ENCODE data around the gene HOXD4. TPM values are rescaled to one million over a fixed set of nuclear protein-coding genes. Genes with fewer than 3 reads are reported as not detected.

Gene HOXD4
- polyA plus RNA-seq, 3 donors: 53.4 to 68.0 (median 67.5) TPM

DNA sequence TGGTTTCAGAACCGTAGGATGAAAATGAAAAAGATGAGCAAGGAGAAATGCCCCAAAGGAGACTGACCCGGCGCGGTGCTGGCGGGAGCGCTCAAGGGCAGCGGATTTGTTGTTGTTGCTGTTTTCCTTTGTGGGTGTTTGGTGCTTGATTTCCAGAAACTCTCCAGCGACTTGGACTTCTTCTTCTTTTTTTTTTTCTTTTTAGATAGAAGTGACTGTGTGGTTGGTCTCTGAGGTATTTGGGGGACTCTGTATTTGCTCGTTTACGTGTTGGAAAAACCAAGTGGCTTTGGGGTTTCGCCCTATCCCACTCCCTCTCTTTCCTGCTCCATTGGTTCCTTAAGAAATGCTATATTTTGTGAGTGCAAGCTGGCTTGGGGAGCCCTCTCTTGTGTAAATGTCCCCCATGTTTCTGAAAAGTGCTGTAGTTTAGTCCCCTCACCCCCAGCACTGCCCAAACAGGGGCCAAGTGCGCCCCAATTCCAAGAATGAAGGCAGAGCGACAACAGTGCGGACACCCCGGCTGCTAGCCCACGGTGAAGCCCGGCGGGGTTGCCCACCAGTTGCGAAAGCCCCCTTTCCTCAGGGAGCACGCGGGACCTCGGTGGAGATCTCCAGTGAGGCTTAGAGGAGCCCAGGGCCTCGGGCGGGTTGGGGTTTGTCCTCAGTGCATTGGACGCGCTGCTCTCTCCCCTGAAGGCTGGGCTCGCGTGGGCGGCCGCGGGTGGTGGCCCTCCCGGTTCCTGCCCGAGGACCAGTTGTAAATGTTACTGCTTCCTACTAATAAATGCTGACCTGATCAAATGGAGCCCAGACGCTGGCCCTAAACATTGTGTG is 27.0 kb upstream of the HOXD4 start:
- DNase-seq: no peak

DNA sequence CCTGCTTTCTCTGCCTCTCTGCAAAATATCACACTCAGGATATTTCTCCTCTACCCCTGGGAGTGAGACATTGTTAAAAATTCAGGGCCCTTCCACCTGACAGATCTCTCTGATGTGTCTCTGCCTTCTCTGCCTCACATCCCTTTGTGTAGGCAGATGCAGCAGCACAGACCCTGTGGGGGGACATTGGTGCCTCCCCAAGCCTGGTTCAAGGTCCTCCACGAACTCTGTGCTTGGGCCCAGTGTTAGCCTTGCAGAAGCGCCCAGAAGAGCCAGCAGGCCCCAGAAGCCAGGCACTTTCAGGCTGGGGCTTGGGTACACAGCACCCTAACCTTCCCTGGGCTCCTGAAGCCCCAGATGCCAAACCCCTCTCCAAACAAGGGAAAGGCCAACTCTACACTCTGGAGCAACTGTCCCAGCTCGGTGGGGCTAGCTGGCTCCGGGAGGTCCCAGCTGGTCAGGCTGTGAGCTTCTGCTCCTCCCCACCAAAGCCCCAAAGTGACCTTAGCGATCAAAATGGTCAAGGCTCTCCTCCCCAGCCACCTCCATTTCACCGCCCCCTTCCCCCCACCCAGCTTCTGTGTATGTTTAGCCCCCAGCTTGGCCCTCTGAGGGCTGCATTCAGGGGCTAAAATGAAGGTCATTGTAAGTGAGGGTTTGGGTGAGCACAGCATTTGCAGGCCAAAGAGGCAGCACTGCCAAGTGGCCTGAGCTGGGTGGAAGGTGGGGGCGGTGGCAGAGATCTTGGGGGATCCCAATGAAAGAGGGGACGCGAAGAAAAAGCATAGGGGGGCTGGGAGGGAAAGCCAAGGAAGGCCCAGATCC is 26.2 kb upstream of the HOXD4 start:
- DNase-seq: no peak

DNA sequence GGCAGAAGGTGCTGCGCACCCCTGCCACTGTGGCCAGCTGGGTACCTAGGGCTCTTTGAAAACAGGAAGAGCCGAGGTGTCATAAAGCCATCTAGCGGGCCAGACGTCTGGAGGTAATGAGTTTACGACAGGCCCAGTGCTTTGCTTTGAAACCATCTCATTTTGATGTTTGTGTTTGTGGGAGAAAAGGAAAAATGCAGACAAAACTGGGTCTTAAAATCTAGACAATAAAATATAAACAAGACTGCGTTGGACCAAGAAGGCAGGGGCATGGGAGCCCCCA is 25.6 kb upstream of the HOXD4 start:
- no peak for DNase-seq

DNA sequence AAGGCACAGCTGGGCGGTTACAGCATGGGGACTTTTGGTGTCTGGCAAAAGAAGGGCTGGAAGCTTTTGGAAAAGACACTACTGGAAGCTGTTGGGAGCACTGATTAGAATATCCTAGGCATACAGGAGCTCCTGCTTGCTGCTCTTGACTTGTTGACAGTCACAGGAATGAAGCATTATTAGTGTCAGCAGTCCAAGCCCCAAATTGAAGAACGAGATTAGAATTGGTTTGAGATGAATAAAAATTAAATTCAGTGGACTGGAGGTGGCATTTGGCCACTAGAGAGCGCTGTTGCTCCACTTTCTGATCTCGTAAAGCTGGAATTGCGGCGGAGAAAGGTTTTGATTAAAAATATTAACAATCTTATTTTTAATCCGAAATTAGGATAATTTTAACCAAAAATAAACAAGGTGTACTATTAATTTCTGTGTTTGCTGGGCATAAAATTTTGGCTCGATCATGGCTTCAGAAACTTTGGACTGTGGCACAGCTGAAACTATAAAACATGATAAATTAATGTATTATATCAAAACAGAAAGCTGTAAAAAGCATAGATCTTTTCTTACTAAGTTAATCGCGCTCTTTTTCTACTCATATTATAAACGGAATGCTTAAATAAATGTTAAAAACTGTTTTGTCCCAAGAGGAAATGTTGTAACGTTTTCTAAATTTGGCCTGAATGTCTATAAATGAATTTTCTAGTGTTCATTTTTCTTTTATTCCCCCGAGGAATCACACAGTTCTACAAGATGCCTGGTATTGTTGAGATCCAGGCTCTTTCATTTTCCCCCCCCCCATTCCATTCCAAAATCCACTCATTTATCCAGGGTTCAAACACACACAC is 24.2 kb upstream of the HOXD4 start:
- peak; percentile 86 for DNase-seq

DNA sequence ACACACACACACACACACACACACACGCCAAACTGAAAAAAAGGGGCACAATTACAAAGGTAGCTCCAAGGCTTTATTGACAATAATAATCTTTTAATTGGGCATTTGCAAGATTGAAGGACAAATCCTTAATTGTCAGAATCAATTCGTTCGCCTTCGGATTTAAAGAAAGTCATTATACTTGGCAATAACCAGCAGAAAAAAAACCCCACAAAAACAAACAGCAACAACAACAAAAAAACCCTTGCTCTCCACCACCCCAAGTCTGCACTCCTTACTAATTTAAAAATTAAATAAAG is 23.6 kb upstream of the HOXD4 start:
- no peak for DNase-seq

DNA sequence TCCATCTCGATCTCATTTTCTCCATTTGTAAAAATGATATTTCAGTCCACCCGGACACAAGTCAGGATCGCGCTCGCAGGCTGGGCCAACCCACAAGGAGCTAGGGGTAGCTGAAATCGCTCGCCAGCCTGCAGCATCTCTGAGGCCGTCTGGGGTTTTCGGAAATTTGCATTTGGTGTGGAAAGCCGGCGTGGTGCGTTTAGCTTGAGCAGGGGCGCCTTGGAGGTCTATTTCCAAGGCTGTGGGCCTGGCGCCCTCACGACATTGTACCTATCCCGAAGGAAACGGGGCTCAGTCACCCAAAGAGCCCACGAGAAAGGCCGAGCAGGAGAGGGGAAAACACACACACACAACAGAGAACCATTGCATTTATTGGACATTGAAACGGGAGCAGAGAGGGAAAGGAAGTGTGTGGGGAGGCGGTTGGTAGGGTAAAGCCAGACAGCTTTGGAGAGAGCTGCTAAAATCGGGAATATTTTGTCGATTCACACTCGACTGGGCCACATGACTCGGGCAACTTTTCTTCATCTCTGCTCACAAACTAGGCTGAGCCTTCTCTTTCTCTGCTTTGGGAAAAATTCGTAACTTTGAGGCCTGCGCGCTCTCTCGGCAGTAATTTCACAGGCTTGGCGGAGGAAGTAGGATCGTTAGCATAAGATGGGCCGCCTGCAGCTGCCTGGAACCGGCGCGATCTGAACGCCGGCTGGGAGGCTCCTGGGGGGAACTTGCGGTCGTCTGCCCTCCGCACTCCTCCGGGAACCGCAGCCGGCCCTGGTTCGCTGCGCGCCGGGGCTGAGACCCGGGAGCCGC is 23.0 kb upstream of the HOXD4 start:
- DNase-seq: no peak

DNA sequence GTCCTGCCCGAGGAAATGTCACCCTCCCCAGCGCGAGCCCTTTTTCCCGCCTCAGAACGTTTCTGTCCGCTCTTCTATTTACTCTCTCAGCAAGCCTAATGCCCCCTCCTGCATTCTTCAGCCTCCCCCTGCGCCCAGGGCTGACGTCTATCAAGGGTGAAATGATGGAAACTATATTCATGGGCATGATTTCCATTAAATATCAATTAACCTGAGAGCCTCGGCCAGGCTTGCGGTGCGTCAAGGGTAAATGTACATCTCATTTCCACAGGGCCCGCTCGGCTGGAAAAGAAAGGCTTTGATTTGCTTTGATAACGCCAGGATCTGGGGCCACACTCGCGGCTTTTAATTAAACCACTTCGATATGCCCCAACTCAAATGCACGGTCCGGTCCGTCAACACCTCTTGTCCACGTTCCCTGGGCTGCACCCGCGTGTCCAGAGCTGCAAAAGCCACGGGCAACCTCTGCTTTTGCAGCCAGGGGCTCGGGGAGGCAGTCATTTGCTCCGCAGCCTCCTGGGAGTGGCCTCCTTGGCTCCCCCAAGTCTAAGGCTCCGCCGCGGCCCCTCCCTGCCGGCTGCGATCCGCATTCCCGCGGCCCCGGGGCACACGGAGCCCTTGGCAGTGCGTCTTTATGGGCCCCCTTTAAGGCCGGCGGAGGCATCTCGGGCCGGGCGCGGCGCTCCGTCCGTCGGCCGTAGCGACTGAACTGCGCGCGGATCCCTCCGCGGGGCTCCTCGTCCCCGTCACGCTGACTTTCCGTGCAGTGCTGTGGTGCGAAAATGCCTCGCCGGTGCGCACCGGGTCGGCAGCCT is 22.2 kb upstream of the HOXD4 start, which contains the start of gene HOXD8:
TSS of gene HOXD8 (plus strand) at position 724 of the 815 bp plus-strand sequence. CDS start 662 bp downstream, outside the sequence.
- peak; percentile 89 for DNase-seq

DNA sequence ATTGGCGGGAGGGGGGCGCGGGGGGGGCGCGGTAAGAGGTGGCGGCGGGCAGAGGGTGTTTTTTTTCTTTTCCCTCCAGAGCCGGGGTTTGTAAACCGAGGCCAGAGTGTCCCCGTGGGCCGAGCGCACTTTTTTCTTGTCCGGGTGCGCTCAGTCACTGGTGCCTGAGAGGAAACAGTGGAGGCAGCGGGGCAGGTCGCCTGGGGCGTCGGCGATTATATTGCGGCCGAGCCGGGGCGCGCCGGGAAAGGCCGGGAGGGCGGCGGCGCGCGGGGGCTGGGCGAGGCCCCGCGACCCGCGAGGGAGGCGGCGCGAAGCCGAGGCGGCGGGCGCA is 21.6 kb upstream of the HOXD4 start:
- DNase-seq: no peak

DNA sequence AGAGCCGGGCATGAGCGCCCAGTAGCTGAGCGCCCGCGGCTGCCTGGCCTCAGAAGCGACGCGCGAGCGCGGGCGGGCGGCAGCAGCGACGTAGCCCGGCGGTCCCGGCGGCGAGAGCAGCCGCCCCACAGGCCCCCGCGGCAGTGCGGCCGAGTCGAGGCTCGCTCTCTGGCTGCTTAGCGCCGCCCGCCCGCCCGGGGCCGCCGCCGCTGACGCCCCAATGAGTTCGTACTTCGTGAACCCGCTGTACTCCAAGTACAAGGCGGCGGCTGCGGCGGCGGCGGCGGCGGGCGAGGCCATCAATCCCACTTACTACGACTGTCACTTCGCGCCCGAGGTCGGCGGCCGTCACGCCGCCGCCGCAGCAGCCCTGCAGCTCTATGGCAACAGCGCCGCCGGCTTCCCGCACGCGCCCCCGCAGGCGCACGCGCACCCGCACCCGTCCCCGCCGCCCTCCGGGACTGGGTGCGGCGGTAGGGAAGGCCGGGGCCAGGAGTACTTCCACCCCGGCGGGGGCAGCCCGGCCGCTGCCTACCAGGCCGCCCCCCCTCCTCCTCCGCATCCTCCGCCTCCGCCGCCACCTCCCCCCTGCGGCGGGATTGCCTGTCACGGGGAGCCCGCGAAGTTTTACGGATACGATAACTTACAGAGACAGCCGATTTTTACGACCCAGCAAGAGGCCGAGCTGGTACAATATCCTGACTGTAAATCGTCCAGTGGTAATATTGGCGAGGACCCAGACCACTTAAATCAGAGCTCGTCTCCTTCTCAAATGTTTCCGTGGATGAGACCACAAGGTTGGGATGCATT is 21.0 kb upstream of the HOXD4 start:
- peak; percentile 94 for DNase-seq

DNA sequence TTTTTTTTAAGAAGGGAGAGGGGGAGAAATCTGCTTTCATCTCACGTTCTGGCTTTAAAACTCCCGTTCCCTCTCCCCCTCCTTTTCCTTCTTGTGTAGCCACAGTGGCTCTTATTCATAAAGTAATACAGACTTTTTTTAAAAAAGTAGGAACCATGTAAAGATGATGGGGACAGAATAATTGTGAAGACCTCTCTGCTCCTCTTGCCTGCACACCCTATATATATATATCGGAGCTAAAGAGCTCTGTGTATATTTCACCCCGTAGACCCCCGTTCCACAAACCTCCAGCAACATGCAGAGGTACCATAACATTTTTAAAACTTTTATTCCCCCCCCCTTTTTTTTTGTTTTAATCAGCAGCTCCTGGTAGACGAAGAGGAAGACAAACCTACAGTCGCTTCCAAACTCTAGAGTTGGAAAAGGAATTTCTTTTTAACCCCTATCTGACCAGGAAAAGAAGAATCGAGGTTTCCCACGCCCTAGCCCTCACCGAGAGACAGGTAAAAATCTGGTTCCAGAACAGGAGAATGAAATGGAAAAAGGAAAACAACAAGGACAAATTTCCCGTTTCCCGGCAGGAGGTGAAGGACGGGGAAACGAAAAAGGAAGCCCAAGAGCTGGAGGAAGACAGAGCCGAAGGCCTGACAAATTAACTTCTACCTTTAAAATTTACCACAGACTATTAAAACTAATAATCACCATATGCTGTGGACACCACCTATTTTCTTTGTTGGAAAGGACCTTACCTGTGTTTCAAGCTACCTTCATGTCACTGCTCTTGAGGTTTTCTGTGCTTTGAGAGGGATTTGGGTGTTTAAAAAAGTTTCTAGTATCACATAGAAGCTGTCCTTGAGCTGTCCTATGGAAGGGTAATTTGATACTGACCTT is 20.1 kb upstream of the HOXD4 start:
- DNase-seq: no peak

DNA sequence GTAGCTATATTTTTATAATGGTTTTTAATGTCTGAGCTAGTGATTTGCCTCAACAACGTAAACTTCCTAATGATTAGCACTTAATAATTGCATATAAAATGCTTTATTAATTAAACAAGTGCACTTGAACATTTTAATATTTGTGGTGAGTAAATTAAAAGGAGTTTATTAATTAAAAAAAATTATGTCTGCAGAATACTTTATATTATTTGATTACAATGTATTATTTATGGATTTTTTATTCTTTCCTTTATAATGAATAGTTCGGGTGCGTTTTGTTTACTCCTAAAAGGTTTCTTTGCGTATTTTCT is 19.5 kb upstream of the HOXD4 start:
- no peak for DNase-seq

DNA sequence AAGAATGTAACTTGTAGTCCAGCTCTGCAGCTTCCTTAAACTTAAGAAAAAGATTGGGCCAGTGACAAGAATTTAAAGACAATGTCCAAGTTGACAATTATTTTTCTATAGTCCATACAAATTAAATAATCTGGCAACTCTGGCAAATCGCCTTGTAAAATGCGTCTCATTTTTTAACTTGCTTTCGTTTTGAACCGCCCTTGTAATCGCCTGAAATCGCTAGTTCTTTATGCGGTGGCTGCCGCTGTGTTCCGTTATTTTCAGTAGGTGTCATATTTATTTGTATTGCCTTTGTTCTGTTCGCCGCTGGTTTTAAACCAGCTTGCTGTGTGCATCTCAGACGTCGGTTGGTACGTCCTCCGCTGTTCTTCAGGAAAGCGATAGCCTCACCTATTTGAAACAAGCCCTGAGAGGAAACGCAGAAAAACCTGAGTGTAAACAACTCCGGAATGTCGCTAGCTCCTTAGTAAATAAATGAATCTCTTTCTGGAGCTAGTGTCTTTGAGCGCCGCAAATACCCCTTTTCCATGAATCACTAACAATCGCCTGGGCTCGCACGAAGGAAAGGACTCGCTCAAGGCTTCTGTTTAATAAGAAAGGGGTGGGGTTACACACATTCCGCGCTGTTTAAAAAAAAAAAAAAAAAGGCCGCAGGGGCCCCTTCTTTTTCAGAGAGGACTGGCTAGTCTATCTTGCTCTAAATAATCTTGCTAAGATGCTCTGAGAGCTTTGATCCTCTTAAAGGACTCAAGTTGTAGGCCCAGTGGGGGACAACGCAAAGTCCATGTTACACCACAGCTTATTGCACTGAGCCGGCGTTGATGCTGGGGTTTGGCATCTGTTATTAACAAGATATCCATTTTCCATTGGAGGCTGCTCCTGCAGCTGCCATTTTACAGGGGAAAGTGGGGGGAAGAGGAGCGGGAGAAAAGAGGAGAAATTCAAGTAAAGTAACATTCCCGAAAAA is 18.9 kb upstream of the HOXD4 start:
- no peak for DNase-seq

DNA sequence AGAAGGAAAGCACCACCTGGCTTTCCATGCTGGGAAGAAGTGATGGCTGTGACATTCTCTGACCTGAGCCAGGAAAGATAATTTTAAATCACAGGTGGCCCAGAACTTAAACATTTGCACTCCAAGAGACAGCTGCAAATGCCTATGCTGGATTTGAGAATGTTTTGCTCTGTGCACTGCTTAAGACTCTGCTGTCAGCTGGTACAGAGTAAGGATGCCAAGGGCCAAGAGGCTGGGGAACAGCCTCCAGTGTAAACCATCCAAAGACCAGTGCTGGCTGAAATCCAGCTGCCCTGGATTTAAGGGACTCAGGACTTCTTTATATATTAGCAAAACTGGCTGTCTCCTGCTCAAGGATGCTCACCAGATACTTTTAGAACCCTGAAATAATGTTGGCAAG is 18.0 kb upstream of the HOXD4 start:
- DNase-seq: no peak

DNA sequence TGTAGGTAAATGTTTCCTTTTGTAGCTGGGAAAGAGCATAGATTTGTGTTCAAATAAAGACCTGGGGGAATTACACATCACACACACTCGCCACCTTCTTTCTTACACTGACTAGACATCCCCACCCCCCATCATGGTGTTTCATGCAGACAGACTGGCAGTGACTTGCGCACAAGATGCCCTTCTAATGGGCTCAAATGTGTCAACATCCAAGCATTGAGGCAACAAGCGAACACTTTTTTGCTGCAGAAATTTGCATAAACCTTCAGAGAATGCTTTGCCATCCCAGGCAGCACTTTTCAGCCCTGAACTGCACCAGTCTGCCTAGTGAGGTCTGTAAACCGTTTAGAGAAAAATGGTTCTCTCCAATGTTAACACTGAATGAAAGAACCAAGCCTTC is 17.3 kb upstream of the HOXD4 start:
- DNase-seq: no peak

DNA sequence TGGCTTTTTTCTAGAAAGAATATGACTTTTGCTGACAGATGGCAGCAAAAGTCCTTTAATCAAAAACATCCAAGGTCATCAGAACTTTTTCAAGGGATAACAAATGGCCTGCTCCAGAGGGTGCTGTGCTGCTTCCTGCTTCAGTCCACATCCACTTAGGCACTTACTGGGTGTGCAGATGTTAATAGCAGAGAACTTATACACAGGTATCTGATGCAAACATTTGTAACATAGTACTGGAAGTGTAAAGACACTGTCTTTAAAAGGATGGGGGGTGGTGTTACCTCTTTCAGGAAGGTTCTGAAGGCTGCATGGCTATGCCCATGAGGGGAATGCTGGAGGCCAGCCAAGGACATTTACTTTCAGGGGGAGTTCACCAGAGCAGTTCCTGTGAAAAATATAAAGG is 16.3 kb upstream of the HOXD4 start:
- peak; percentile 82 for DNase-seq

DNA sequence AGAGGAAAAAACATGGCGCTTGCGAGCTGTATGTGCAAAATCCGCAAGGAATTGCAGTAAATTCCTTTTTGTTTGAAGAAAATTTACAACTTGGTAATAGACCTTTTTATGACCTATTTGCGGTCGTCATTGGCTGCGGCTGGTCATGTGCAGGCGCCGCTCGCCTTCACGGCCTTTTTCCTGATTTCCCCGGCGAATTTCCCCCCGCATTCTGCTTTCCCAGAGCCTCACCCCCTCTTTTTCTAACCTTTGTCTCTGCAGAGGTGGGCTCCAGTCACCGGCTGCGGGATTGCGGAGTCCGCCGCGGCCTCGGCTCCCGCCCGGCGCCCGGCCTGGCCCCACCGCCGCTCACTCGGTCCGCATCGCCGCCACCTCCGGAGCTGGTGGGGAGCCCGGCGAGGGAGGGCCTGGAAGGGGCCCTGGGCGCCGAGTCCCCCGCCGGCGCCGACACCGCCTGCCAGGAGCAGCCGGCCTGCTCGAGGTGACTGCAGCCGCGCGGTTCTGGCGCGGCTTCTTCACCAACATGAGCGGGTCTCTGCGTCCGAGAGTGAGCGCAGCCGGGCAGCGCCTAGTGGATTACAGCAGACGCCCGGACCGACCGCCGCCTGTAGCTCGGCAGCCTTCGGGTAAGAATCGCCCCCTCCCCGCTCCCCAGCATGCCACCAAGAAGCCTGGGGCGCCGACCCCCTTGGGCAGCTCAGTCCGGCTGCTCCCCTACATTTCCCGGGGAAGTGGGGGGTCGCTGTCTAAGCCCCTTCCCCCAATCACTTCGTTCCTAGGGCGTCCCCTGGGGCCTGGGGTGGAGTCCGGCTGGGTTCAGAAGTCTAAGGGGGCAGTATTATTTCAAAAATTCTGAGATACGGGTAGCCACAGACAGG is 14.7 kb upstream of the HOXD4 start:
- DNase-seq: peak; percentile 91

DNA sequence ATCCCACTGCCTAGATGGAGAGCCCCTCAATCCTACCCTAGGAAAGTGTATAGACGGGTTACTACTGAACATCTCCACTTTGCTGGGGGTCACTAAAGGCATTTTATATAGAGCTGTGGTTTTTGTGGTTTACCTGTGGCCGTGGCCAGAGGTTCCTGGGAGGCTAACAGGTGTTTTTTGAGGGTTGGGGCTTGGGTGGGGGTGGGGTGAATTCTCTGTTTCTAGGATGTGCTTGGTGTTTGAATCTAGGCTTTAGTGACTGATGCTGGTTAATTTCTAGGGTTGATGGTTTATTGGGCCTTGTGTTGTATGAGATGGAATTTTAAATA is 14.1 kb upstream of the HOXD4 start:
- no peak for DNase-seq
